OCI-M2 (cell line): ENCODE results near the gene SNTG2.
"Not testable (repeated sequence)": the region's sequence is repeated elsewhere in the genome, so short reads cannot be mapped to it uniquely, and the experiment has no call there.

Source experiments
- DNase-seq: peaks from one replicate; lab custom pipeline; 2025; ENCODE audit not compliant: unreplicated experiment; lab: John Stamatoyannopoulos, UW

SNTG2 gene

DNA sequence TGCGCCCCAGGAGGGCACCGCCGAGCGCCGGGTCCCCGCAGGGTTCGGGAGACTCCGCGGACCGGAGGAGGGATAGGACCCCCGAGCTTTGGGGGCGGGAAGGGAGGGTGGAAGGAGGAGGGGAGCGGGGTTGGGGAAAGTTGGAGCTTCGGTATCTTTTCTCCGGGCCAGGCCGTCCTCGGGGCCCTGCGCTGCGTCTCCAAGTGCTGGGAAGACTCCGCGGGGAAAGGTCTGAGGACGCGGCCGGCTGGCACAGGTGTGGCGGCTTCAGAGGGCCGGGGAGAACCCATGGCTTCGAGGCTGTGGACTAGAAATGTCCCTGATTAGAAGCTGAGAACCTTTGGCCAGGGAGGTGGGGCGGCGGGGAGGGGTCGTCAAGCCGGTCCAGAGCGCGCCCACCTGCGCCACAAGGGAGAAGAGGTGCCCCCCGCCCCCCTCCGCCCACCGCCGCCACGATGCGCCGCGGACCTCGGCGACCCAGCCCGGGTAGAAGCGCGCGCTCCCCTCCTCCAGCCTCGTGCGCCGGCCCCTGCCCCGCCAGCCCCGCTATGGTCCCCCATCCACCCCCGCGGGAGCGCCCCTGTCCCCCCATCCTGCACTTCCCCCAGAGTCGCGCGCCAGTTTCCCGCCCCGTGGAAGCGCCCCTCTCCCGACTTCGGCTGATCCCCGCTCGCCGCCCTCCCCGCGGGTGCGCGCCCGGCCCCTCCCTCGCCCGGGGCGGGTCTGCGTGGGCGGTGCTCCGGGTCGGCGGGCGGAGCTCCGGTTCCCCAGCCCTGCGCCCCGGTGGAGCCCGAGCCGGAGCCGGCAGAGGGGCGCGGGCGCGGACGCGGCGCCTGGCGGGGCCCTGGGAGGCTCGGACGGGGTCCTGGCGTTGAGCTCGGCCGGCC, at the start of gene SNTG2:
Gene SNTG2, plus strand, starts transcription at position 770 of the 887 bp plus-strand sequence. CDS start 148 bp downstream, outside the sequence.
- DNase-seq: no peak

DNA sequence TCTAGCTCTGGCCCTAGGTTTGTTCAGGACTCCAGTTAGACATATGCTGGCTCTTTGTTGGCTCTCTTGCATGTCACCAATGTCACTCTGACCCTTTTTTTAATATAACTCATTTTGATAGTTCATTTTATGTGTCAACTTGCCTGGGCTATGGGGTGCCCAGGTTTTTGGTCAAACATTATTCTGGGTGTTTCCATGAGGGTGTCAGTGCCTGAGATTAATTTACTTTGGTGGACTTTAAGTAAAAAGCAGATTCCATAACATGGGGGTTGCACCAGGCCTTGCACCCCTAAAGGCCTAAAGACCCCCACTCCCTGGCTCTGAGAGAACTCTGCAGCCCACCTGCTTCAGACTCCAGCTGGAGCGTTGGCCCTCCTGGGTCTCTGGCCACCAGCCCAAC, 48.1 kb upstream of the SNTG2 start:
- no peak for DNase-seq

DNA sequence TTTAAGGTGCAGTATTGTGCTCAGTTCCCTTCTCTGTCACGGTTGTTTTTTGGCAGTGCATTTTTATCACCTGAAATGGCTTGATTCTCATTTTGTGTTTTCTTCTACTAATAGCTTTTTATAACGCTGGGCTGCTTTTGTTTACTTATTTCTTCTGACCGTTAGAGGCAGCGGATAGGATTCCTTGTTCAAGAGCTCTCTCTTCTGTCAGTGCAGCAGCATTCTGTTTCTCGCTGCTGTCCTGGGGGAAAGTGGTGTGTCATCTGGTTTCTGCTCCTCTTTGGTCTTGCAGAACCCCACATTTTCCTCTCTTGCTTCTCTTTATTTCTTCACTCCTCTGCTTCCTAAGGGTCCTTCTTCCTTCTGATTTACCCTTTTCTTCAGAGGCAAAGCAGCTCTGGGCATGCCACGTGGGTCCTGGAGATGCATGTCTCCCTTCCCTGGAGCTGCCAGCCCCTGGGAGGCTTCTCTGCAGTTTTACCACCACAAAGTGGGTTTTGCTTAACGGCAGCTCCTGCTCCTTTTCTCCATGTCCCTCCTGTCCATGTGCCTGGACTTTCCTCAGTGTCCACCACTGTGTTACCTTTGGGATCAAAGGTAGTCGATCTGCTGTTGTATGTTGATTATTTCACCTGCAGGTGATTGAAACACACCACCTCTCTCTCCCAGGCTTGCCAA, 47.3 kb upstream of the SNTG2 start:
- no peak for DNase-seq

DNA sequence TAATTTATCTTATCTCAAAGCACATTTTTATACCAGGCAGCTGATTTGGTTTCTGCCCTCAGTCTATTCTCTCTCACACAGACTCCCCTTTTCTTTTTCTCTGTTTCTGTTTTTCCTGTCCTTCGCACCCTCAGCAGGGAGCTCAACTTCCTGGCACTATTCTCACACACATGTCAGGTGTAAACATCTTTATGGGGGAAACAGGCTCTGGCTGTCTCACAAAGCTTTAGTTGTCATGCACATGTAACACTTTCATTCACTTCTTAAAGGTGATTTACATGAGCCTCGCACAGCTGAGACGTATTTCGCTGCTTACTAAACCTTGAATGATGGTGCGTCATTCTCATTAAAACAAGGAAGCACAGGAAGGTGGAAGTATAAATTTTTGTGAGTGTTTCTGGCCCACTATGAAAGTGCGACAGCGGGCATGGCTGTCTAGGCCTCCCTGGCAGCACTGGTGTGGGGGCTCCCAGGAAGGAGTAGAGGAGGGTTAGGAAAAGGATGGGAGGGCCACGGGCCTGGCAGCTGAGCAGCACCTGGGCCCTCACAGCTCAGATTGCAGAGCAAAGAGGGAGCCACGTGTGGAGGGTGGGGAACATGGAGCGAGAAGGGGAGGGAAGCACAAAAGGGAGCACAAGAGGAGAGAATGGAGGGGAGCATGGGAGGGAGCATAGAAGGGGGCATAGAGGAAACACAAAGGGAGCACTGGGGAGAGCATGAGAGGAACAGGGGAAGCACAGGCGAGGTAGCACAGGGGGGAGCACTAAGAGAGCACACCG, 46.2 kb upstream of the SNTG2 start:
- no peak for DNase-seq

DNA sequence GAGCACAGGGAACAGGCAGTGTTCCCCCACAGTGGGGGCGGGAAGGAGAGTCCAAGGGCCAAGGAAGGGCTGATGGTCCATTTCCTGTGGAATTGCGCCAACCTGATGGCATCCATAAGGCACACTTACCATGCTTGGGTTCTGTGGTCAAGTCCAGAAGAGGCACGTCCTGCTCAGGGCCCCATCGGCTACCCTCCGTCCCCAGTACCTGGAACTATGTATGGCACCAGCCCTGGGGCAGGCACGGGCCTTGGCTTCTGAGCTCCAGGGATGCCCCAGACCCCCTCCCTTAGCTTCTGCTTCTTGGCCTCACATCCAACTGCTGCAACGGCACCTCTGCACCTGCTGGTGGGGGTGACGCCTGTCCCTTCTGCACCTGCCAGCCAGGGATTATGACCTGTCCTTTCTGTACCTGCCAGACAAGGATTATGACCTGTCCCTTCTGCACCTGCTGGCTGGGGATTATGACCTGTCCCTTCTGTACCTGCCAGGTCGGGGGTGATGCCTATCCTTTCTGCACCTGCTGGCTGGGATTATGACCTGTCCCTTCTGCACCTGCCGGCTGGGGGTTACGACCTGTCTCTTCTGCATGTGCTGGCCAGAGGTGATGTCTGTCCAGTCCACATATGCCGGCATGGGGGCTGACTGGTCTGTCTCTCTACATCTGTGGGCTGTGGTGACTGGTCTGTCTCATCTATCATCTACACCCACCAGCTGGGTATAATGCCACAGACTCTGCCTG, 45.4 kb upstream of the SNTG2 start:
- no peak for DNase-seq

DNA sequence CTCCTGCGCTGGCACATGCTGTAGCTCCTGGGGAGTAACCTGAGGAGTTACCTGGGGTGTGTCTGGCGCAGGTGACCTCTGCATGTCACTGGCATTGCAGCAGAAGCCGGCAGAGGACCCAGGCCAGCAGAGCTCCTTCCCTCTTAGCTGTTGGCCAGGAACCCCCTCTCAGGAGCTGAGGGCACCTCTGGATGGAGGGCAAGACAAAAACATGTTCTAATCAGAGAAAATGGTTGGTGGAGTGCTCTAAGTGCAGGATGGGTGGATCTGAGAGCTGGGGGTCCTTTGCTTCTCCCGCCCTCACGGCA, 44.9 kb upstream of the SNTG2 start:
- no peak for DNase-seq

DNA sequence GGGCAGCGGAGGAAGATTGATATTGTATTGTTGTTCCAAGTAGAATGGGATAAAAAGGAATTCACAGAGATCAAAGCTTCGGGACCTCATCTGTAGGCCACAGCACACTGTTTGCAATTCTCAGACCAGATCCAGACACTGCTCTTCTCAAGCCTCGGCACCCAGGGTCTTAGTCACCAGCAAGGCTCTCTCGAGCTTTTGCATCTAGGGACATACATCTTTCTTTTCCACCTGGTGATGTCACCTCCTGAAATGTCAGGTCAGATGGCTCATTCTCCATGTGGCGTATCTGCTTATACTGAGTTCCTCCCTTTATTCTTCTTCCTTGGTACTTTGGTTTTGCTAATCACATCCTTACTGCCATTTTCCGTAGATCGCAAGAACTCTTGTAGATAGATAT, 42.9 kb upstream of the SNTG2 start:
- no peak for DNase-seq

DNA sequence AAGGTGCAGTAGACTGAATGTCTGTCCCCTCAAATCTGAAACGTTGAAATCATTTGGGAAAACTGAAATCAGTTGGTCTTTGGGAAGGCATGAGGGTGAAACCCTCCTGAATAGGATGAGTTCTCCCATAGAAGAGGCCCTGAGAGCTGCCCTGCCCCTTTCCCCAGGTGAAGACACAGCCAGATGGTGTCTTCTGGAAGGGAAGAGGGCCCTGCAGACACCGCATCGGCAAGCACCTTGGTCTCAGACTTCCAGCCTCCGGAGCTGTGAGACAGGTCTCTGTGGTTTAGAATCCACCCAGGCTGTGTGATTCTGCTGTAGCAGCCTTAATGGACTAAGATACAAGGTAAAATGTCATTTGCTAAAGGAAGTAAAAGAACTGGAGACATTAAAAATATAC, 42.1 kb upstream of the SNTG2 start:
- DNase-seq: no peak

DNA sequence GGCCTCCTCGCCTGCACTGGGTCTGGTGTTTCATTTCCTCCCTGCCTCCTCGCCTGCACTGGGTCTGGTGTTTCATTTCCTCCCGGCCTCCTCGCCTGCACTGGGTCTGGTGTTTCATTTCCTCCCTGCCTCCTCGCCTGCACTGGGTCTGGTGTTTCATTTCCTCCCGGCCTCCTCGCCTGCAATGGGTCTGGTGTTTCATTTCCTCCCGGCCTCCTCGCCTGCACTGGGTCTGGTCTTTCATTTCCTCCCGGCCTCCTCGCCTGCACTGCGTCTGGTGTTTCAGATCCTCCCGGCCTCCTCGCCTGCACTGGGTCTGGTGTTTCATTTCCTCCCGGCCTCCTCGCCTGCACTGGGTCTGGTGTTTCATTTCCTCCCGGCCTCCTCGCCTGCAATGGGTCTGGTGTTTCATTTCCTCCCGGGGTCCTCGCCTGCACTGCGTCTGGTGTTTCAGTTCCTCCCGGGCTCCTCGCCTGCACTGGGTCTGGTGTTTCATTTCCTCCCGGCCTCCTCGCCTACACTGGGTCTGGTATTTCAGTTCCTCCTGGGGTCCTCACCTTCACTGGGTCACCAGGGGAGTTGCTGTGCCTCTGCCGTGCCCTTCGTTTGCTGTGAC, 40.8 kb upstream of the SNTG2 start:
- not testable (repeated sequence) for DNase-seq

DNA sequence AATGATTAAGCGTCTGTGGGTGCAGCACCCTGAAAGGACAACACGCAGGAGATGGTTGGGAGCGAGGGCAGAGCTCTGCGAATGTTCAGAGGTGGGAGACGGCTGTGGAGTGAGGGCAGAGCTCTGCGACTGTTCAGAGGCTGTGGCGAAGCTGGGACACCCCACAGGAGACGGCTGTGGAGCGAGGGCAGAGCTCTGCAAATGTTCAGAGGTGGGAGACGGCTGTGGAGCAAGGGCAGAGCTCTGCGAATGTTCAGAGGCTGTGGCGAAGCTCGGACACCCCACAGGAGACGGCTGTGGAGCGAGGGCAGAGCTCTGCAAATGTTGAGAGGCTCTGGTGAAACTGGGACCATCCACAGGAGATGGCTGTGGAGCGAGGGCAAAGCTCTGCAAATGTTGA, 40.0 kb upstream of the SNTG2 start:
- DNase-seq: no peak

DNA sequence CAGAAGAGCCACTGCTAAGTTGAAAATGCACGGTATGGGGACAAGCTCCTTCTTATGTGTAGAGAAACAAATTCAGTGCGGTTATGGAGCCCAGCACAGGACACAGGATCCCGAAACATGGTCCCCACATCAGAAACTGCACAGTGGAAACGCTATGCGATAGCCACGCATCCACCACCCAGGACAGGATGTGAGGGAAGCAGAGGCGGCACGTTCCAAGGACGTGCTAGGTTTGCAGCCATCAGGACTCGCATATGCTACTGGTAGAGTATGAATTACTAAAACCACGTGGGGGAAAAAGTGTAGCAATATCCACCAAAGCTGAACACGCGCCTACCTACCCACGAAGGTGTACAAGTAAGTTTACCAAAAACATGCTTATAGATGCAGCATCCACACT, 34.7 kb upstream of the SNTG2 start:
- no peak for DNase-seq

DNA sequence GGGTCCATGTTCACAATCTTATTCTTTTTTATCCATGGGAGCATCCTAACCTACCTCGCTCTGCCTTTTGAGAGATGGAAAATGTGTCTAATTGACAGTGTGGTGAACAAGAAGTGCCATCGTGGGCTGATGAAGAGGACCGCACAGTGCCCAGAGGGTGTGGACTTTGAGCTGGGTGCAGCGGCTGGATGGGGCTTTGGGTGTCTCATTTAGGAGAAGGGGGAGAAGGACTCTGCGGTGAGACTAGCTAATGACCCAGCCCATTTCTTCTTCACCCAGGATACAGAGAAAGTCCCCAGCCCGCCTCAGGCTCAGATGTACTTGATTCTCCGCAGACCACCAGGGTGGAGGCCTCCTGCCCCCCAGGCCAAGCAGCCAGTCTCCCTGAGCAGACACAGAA, 33.7 kb upstream of the SNTG2 start:
- DNase-seq: no peak

DNA sequence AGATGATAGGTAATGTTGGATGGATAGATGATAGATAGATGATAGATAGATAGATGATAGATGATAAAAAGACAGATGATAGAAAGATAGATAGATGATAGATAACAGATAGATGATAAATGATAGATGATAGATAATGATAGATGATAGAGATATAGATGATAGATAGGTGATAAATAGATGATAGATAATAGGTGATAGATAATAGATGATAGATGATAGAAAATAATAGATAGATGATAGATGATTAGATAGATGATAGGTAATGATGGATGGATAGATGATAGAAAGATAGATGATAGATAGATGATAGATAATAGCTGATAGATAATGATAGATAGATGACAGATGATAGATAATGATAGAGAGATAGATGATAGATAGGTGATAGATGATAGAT, 31.0 kb upstream of the SNTG2 start:
- no peak for DNase-seq

DNA sequence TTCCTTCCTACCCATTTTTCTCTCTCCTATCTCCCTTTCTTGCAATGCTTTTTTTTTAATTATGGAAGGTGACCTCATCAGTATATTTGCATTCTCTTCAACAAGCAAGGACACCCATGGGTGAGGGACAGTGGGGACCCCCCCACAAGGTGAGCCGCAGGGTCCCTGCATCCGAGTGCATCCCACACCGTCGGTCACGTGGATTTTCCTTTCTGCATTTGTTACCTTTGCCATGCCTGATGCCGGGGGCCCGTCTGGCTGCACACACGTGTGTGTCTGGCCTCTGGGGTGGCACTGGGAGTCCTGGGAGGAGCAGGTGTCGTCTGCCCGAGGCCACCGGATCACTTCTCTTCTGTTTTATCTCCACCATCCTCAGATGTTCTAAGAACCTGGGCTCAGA, 30.1 kb upstream of the SNTG2 start:
- no peak for DNase-seq

DNA sequence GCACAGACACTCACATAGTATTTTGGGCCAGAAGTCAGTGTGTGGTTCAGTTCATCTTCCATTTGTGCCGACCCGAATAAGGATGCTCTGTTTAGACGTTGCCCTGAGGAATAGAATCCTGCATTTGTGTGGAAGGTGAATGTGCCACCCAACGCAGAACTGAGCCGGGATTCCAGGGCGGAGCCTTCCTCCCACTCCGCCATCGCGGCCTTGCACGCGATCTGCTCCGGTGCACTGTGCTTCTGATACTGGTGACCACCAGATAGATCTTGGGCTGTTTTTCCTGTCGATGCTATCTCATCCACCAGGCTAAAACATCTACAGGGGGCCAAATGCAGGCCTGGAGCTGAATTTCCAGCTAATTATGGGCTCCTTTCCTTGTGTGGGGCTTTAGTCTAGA, 29.6 kb upstream of the SNTG2 start:
- no peak for DNase-seq

DNA sequence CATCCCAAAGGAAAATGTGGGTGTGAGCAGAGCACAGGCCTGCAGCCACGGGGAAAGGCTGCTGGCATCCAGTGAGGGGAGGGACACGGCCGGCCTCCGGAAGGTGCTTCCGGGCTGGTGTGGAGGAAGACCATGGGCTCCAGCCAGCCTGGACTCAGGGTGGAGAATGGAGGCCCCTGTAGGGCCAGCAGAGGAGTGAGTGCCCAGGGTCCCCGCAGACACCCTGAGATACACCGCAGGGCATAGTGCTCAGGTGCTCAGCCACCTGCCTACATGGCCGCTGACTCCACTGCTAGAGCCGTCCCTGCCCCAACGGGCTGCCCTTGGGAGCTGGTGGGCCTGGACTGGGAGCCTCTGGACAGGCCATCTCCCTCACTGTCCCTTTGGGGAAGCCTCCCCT, 28.5 kb upstream of the SNTG2 start:
- no peak for DNase-seq

DNA sequence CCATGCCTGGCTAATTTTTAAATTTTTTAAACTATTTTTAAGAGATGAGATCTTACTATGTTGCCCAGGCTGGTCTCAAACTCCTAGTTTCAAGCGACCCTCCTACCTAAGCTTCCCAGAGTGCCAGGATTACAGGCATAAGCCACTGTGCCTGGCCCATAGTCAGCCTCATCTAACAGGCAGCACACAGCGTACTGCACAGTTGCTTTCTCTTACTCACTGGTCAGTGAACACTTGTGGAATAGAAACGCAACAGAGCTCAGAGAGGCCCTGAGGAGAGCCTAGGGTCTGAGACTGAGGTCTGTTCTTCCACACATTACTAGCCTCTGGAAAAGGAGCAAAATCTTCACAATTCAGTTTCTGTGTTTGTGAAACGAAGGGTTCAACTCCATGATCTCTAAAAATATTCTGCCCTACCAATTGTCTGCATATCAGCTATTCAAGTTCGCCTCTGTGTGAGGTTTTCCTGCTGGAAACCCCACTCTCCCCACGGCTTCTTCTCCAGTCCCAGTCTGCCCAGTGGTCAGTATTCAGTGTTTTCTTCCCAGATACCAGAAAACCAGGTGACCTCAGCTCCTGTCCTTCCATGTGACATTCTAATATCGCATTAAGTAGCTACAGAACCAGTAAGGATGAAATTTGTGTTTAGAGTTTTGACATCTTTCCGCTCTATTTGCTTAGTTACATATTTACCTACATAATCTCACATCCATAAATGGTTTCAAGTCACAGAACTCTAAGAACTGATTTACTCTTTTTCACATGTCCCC, 26.6 kb upstream of the SNTG2 start:
- no peak for DNase-seq

DNA sequence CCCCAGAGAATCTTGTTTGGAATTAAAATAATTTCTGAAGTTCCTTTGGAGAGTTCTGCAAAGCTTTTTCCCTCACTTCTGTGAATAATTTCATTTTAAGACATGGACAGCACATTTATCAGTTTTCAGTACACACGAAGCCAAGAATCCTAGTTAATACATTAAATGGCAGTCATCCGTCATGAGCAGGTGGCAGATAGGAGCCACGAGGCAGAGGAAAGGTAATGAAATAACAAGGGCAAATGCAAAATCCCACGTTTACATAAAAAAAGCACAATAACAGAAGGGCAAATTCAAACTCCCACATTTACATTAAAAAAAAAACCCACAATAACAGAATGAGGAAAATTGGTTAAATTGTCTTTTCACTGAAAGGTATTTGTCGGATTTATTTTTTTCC, 25.9 kb upstream of the SNTG2 start:
- no peak for DNase-seq

DNA sequence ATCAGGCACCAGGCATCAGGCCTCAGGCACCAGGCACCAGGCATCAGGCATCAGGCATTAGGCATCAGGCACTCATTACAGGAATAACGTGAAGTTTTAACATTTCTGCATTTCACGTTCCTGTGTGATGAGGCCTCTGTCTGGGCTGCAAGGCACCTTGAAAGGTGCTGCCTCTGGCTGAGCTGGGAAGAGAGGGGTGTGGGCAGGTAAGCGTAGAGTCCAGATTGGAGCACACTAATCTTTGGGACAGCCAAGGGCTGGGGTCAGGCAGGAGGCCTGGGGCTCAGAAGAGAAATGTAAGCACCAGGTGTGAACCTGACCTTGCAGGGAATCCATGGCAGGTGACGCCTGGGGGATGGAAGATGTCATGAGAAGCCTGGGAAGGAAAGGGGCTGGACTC, 25.3 kb upstream of the SNTG2 start:
- DNase-seq: no peak

DNA sequence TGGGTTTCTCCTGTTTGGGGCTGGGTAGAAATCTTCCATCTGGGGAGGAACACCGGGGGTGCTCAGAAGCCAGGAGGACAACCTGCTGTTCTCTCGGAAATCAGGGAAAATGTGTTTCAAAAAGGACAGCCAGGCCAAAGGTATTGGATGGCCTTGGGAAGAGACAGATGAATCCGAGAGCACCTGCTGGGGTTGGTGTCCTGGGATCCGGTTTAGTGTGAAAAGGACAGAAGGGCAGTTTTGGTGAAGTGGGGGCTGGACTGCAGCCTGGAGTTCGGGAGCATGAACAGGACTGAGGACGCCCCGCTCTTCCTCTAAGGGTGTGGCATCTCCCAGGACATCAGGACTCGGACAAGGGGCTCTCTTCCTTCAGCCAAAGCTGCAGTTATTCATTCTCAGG, 24.9 kb upstream of the SNTG2 start:
- no peak for DNase-seq
